Placental pericyte (primary cell): ENCODE measurements around the gene HHATL. TPM values are rescaled to one million over a fixed set of nuclear protein-coding genes. Genes with fewer than 3 reads are reported as not detected.

ENCODE experiments used
- total RNA-seq: library from RNA; depleted of rRNA; stranded (reverse); fragments of >200 nt; gene quantifications from 2 replicates; pipeline ENCODE4 v1.2.3, GENCODE V29; 2012

HHATL gene
- not detected in 2 replicates for total RNA-seq

GRCh38 chr3:42702066-42702951 lies at the start of gene HHATL:
Gene HHATL (minus strand): TSS chr3:42702798. CDS start chr3:42700826, 1,972 bp downstream.

DNA sequence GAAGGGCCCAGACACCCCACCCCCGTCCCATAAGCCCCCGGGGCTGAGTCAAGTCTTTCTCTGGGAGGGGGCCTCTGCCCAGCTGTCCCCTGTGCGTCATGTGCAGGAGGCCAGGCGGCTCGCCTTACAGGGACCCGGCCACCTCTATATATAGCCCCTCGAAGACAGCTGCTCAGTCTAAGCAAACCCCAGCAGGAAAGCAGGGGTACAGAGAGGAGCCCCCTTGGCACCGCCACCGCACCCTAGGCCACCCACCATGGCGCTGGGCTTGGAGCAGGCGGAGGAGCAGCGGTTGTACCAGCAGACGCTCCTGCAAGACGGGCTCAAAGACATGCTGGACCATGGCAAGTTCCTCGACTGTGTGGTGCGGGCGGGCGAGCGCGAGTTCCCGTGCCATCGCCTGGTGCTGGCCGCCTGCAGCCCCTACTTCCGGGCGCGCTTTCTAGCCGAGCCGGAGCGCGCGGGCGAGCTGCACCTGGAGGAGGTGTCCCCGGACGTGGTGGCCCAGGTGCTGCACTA lies 17.2 kb downstream of the HHATL start, which contains the start of gene KLHL40:
Gene KLHL40, plus strand, starts transcription at position 175 of the 519 bp plus-strand sequence. Its CDS starts 82 bp downstream, at position 257.

DNA sequence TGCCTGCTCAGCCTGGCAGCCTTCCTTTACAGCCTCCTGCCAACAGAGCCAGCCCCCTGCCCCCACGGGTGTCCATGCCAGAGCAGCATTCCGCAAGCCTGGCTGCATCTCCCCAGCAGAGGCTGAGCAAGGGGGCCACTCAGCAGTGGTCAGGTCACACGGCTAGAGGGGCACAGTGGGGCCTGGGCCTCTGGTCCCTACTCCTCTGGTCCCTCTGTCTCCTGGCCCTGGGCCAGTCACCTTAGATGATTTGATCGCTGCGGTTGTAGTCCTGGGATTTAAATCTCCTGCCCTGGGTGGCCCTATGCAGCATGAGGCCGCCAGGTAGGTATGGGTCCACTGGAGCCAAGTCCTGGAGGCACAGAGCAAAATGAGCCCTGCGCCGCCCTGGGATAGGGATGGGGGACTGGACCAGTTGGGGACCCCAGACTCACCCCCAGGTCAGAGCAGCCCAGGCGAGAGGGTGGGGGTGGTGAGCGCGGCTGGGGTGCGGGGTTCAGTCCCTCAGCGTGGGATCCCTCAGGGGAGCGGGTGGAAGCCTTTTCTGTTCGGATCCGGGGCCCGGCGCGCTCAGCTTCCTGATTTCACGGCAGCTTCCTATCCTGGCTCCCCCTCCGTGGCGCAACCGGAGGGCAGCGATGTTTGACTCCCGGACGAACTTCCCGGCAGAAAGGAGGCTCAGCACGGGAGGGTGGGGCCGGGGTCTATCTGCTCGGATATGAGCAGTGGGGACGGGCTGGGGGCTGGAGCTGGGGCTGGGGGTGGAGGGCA lies 48.9 kb downstream of the HHATL start, which contains the start of gene ZBTB47:
Gene ZBTB47, plus strand, starts transcription at position 138 of the 771 bp plus-strand sequence. CDS start 4,659 bp downstream, outside the sequence.

Other genes with a start within 250 kb of the HHATL start
- gene VIPR1, start 200.2 kb downstream of the HHATL start, total RNA-seq, result 1.3 and 2.0 TPM in 2 replicates
- 40.9 and 79.0 TPM in 2 replicates for gene SEC22C, start 120.8 kb downstream of the HHATL start, total RNA-seq
- 6.6 and 14.7 TPM in 2 replicates for gene SS18L2, start 111.9 kb downstream of the HHATL start, total RNA-seq
- gene NKTR, start 102.1 kb downstream of the HHATL start, total RNA-seq, result 40.7 and 83.8 TPM in 2 replicates
- 26.0 and 35.4 TPM in 2 replicates for gene ZBTB47, start 49.1 kb downstream of the HHATL start, total RNA-seq
- gene KLHL40, start 17.3 kb downstream of the HHATL start, total RNA-seq, result not detected in 2 replicates
- gene CCDC13, start 70.5 kb upstream of the HHATL start, total RNA-seq, result 0.22 and 0.57 TPM in 2 replicates
- gene HIGD1A, start 101.7 kb upstream of the HHATL start, total RNA-seq, result 75.3 and 155 TPM in 2 replicates
- 0.14 TPM in 1 of 2 replicates, not detected in the other for gene ACKR2, start 106.6 kb upstream of the HHATL start, total RNA-seq
- not detected in 2 replicates for gene CYP8B1, start 173.1 kb upstream of the HHATL start, total RNA-seq
- 1.1 and 1.3 TPM in 2 replicates for gene ZNF662, start 203.3 kb upstream of the HHATL start, total RNA-seq